GM23338 (cell line): ENCODE data around the gene ARID4B. TPM values are rescaled to one million over a fixed set of nuclear protein-coding genes. Genes with fewer than 3 reads are reported as not detected.

Experiments used
- ATAC-seq: fragments of 200-7000 bp; cut with Tn5 transposase; 3 replicates; pipeline ENCODE4 v1.9.1; 2020
- DNase-seq: peaks from one replicate; pipeline ENCODE4 v3.0.0-alpha.2; 2015; ENCODE audit warnings: low spot score
- H2AFZ ChIP-seq: fragments of 200-600 bp; sonication (generic); 2 replicates; pipeline ENCODE4 v1.8.0; 2016; ENCODE audit warnings: antibody characterized with exemption, mild to moderate bottlenecking, moderate library complexity
- H3F3A ChIP-seq: fragments of 200-600 bp; sonication (generic); replicated peaks from 2 replicates; pipeline ENCODE4 v1.8.0; 2017; ENCODE audit warnings: antibody characterized with exemption, mixed run types, low read depth
- H3K27ac ChIP-seq: fragments of 200-600 bp; sonication (generic); 2 replicates; pipeline ENCODE4 v1.6.1; 2016; ENCODE audit warnings: low read depth
- H3K27me3 ChIP-seq: fragments of 200-600 bp; sonication (generic); 2 replicates; pipeline ENCODE4 v1.8.0; 2016; ENCODE audit warnings: mild to moderate bottlenecking, mixed run types, moderate library complexity; ENCODE audit not compliant: insufficient read depth
- H3K36me3 ChIP-seq: fragments of 200-600 bp; sonication (generic); 2 replicates; pipeline ENCODE4 v1.8.0; 2016; ENCODE audit warnings: mild to moderate bottlenecking; ENCODE audit not compliant: insufficient read depth
- H3K4me1 ChIP-seq: fragments of 200-600 bp; sonication (generic); 2 replicates; pipeline ENCODE4 v1.8.0; 2016; ENCODE audit warnings: mild to moderate bottlenecking, moderate library complexity; ENCODE audit not compliant: insufficient read depth
- H3K4me2 ChIP-seq: fragments of 200-600 bp; sonication (generic); 2 replicates; pipeline ENCODE4 v1.7.1; 2017; ENCODE audit warnings: mixed run types
- H3K4me3 ChIP-seq: fragments of 200-600 bp; sonication (generic); 2 replicates; pipeline ENCODE4 v1.6.1; 2016; ENCODE audit warnings: mixed run types
- H3K79me2 ChIP-seq: fragments of 200-600 bp; sonication (generic); replicated peaks from 2 replicates; pipeline ENCODE4 v1.8.0; 2017; ENCODE audit warnings: mild to moderate bottlenecking; ENCODE audit not compliant: insufficient read depth
- H3K9me2 ChIP-seq: fragments of 200-600 bp; sonication (generic); 2 replicates; pipeline ENCODE4 v1.8.0; 2017; ENCODE audit not compliant: insufficient read depth
- H4K20me1 ChIP-seq: fragments of 200-600 bp; sonication (generic); replicated peaks from 2 replicates; pipeline ENCODE4 v1.8.0; 2017; ENCODE audit warnings: mild to moderate bottlenecking; ENCODE audit not compliant: insufficient read depth
- H3K27ac Mint-ChIP-seq: 2 replicates; pipeline ENCODE4 v1.8.0; 2020; ENCODE audit warnings: inconsistent platforms, mild to moderate bottlenecking, moderate library complexity, mixed read lengths
- H3K27me3 Mint-ChIP-seq: 3 replicates; pipeline ENCODE4 v1.8.0; 2022; ENCODE audit warnings: low read depth, mild to moderate bottlenecking, moderate library complexity, mixed read lengths, inconsistent platforms; ENCODE audit not compliant: insufficient read depth, poor library complexity
- H3K36me3 Mint-ChIP-seq: 3 replicates; pipeline ENCODE4 v1.8.0; 2021; ENCODE audit warnings: low read depth, mild to moderate bottlenecking, inconsistent platforms, moderate library complexity, mixed read lengths
- H3K4me1 Mint-ChIP-seq: 3 replicates; pipeline ENCODE4 v1.8.0; 2020; ENCODE audit warnings: mild to moderate bottlenecking, inconsistent platforms, mixed read lengths
- H3K4me3 Mint-ChIP-seq: 3 replicates; pipeline ENCODE4 v1.8.0; 2021; ENCODE audit warnings: moderate library complexity, mild to moderate bottlenecking, inconsistent platforms, mixed read lengths
- H3K9me3 Mint-ChIP-seq: 3 replicates; pipeline ENCODE4 v1.8.0; 2020; ENCODE audit warnings: moderate library complexity, mild to moderate bottlenecking, inconsistent platforms, mixed read lengths
- ETS1 ChIP-seq: IDR thresholded peaks from 2 replicates; pipeline ENCODE4 v1.6.1; 2016; ENCODE audit warnings: antibody characterized with exemption
- ZNF114 ChIP-seq: fragments of 250-450 bp; sonication (Bioruptor Pico); IDR thresholded peaks from 2 replicates; pipeline ENCODE4 v1.5.0; 2020; ENCODE audit warnings: mild to moderate bottlenecking, moderate library complexity
- polyA plus RNA-seq: library from polyadenylated mRNA; unstranded; fragments of >200 nt; fragmentation: Nextera tagmentation; extraction: Ambion mirVana; gene quantifications from 2 replicates; pipeline ENCODE4 v1.2.1, GENCODE V29; 2016
- total RNA-seq: library from RNA; depleted of rRNA; stranded (reverse); fragments of >200 nt; shearing (Covaris generic); gene quantifications from 2 replicates; pipeline ENCODE4 v1.2.3, GENCODE V29; 2014
- TF ChIP-seq, protein P1 (sequence below): IDR thresholded peaks from one replicate; pipeline ENCODE4 v1.6.1; 2018; ENCODE audit warnings: antibody characterized with exemption; ENCODE audit not compliant: unreplicated experiment
- TF ChIP-seq, protein P2 (sequence below): fragments of 250-450 bp; sonication (Bioruptor Pico); IDR thresholded peaks from 2 replicates; pipeline ENCODE4 v1.5.0; 2020; ENCODE audit warnings: mild to moderate bottlenecking, moderate library complexity
- TF ChIP-seq, protein P3 (sequence below), 2 experiments: fragments of 200-600 bp in 1 of 2; sonication (generic) in 1 of 2; conservative IDR thresholded peaks; 2 replicates each; pipeline versions ENCODE4 v1.5.1 to v1.6.1; 2016 to 2017; ENCODE audit warnings: antibody characterized with exemption in 2 of 2, low read depth in 2 of 2, mild to moderate bottlenecking in 2 of 2, moderate library complexity in 1 of 2

ARID4B gene
- total and polyA plus RNA-seq, 2 experiments from 2014 or later = 25.1 to 59.8 TPM

- no peak for ATAC-seq
- peaks cover 5% of the 10 kb centered on the region for H3K27me3 Mint-ChIP-seq
- no peaks in the 10 kb centered on the region; the same call in 2 of the 3 replicates for H3K9me3 Mint-ChIP-seq
Observed at GRCh38 chr1:235211517-235211916, 116.5 kb downstream of the ARID4B start.

More at GRCh38 chr1:235211517-235211916, 116.5 kb downstream of the ARID4B start:
- Histone ChIP-seq H4K20me1 (no peaks in the 10 kb centered on the region), H3K27me3 (no peaks in the 10 kb centered on the region), H3K4me3 (no peak overlapping the region), H3K4me1 (0 out of 2 replicates have a peak, but pooled peaks cover 8% of the 10 kb centered on the region), H3K4me2 (no peak overlapping the region), H3K9me2 (no peaks in the 10 kb centered on the region), H3K27ac (peak overlapping the region; percentile 24; the same call in 1 of the 2 replicates), H2AFZ (no peak overlapping the region), H3K79me2 (no peaks in the 10 kb centered on the region; the same call in 1 of the 2 replicates), H3K36me3 (no peaks in the 10 kb centered on the region), H3F3A (no peaks in the 10 kb centered on the region)
- no peak overlapping the region for H3K27ac Mint-ChIP-seq
- TF ChIP-seq, protein P1, sequence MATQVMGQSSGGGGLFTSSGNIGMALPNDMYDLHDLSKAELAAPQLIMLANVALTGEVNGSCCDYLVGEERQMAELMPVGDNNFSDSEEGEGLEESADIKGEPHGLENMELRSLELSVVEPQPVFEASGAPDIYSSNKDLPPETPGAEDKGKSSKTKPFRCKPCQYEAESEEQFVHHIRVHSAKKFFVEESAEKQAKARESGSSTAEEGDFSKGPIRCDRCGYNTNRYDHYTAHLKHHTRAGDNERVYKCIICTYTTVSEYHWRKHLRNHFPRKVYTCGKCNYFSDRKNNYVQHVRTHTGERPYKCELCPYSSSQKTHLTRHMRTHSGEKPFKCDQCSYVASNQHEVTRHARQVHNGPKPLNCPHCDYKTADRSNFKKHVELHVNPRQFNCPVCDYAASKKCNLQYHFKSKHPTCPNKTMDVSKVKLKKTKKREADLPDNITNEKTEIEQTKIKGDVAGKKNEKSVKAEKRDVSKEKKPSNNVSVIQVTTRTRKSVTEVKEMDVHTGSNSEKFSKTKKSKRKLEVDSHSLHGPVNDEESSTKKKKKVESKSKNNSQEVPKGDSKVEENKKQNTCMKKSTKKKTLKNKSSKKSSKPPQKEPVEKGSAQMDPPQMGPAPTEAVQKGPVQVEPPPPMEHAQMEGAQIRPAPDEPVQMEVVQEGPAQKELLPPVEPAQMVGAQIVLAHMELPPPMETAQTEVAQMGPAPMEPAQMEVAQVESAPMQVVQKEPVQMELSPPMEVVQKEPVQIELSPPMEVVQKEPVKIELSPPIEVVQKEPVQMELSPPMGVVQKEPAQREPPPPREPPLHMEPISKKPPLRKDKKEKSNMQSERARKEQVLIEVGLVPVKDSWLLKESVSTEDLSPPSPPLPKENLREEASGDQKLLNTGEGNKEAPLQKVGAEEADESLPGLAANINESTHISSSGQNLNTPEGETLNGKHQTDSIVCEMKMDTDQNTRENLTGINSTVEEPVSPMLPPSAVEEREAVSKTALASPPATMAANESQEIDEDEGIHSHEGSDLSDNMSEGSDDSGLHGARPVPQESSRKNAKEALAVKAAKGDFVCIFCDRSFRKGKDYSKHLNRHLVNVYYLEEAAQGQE = no peak
- TF ChIP-seq, protein P2, sequence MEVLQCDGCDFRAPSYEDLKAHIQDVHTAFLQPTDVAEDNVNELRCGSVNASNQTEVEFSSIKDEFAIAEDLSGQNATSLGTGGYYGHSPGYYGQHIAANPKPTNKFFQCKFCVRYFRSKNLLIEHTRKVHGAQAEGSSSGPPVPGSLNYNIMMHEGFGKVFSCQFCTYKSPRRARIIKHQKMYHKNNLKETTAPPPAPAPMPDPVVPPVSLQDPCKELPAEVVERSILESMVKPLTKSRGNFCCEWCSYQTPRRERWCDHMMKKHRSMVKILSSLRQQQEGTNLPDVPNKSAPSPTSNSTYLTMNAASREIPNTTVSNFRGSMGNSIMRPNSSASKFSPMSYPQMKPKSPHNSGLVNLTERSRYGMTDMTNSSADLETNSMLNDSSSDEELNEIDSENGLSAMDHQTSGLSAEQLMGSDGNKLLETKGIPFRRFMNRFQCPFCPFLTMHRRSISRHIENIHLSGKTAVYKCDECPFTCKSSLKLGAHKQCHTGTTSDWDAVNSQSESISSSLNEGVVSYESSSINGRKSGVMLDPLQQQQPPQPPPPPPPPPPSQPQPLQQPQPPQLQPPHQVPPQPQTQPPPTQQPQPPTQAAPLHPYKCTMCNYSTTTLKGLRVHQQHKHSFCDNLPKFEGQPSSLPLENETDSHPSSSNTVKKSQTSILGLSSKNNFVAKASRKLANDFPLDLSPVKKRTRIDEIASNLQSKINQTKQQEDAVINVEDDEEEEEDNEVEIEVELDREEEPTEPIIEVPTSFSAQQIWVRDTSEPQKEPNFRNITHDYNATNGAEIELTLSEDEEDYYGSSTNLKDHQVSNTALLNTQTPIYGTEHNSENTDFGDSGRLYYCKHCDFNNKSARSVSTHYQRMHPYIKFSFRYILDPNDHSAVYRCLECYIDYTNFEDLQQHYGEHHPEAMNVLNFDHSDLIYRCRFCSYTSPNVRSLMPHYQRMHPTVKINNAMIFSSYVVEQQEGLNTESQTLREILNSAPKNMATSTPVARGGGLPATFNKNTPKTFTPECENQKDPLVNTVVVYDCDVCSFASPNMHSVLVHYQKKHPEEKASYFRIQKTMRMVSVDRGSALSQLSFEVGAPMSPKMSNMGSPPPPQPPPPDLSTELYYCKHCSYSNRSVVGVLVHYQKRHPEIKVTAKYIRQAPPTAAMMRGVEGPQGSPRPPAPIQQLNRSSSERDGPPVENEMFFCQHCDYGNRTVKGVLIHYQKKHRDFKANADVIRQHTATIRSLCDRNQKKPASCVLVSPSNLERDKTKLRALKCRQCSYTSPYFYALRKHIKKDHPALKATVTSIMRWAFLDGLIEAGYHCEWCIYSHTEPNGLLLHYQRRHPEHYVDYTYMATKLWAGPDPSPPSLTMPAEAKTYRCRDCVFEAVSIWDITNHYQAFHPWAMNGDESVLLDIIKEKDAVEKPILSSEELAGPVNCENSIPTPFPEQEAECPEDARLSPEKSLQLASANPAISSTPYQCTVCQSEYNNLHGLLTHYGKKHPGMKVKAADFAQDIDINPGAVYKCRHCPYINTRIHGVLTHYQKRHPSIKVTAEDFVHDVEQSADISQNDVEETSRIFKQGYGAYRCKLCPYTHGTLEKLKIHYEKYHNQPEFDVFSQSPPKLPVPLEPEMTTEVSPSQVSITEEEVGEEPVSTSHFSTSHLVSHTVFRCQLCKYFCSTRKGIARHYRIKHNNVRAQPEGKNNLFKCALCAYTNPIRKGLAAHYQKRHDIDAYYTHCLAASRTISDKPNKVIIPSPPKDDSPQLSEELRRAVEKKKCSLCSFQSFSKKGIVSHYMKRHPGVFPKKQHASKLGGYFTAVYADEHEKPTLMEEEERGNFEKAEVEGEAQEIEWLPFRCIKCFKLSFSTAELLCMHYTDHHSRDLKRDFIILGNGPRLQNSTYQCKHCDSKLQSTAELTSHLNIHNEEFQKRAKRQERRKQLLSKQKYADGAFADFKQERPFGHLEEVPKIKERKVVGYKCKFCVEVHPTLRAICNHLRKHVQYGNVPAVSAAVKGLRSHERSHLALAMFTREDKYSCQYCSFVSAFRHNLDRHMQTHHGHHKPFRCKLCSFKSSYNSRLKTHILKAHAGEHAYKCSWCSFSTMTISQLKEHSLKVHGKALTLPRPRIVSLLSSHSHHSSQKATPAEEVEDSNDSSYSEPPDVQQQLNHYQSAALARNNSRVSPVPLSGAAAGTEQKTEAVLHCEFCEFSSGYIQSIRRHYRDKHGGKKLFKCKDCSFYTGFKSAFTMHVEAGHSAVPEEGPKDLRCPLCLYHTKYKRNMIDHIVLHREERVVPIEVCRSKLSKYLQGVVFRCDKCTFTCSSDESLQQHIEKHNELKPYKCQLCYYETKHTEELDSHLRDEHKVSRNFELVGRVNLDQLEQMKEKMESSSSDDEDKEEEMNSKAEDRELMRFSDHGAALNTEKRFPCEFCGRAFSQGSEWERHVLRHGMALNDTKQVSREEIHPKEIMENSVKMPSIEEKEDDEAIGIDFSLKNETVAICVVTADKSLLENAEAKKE (CRISPR knock-in tag) = no peak
- TF ChIP-seq, protein P3, sequence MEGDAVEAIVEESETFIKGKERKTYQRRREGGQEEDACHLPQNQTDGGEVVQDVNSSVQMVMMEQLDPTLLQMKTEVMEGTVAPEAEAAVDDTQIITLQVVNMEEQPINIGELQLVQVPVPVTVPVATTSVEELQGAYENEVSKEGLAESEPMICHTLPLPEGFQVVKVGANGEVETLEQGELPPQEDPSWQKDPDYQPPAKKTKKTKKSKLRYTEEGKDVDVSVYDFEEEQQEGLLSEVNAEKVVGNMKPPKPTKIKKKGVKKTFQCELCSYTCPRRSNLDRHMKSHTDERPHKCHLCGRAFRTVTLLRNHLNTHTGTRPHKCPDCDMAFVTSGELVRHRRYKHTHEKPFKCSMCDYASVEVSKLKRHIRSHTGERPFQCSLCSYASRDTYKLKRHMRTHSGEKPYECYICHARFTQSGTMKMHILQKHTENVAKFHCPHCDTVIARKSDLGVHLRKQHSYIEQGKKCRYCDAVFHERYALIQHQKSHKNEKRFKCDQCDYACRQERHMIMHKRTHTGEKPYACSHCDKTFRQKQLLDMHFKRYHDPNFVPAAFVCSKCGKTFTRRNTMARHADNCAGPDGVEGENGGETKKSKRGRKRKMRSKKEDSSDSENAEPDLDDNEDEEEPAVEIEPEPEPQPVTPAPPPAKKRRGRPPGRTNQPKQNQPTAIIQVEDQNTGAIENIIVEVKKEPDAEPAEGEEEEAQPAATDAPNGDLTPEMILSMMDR (conservative IDR thresholded peaks at IDR 0.05; ENCODE audit: low read depth in 2 of 2) = no peak
- no peak for TF ChIP-seq ETS1
- TF ChIP-seq ZNF114 = no peak
- H3K36me3 Mint-ChIP-seq = peaks cover 21% of the 10 kb centered on the region
- DNase-seq = no peak
- peaks cover 8% of the 10 kb centered on the region for H3K4me1 Mint-ChIP-seq
- H3K4me3 Mint-ChIP-seq = no peak overlapping the region
